Activated CD8-positive, alpha-beta memory T cell treated with anti-CD3 and anti-CD28 coated beads for 1 hour (primary cell): ENCODE data around the gene CIC.

ENCODE experiments used
- DNase-seq, 2 donors: peaks; one replicate each; pipeline ENCODE4 v3.0.0-alpha.2; 2020; ENCODE audit warnings: low read depth in 1 of 2; ENCODE audit errors: extremely low read depth in 1 of 2

Gene CIC

GRCh38 chr19:42286349-42287016 lies 17.4 kb downstream of the CIC start:
- DNase-seq = no peak

DNA sequence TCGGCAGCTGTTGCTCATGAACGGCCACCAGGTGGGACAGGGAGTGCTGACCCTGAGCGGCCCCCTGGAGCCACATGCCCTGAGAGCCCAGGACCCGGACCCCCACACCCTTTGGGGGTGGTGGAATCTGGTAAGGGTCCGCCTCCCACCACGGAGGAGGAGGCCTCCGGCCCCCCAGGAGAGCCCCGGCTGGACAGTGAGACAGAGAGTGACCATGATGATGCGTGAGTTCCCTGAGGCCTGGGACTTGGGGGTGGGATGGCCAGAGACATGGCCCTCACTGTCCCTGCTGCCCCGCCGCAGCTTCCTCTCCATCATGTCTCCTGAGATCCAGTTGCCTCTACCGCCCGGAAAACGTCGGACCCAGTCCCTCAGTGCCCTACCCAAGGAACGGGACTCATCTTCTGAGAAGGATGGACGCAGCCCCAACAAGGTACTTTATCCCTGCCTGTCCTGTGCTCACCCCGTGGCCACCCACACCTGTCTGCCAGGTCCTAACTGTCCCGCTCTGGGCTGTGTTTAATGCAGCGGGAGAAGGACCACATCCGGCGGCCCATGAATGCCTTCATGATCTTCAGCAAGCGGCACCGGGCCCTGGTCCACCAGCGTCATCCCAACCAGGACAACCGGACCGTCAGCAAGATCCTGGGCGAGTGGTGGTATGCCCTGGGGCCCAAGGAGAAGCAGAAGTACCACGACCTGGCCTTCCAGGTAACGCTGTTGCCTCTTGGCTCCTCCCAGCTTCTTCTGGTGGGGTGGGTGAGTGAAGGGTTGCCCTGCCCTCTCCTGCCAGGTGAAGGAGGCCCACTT lies 18.2 kb downstream of the CIC start:
- no peak for DNase-seq

GRCh38 chr19:42287827-42288107 lies 18.7 kb downstream of the CIC start:
- no peak for DNase-seq

DNA sequence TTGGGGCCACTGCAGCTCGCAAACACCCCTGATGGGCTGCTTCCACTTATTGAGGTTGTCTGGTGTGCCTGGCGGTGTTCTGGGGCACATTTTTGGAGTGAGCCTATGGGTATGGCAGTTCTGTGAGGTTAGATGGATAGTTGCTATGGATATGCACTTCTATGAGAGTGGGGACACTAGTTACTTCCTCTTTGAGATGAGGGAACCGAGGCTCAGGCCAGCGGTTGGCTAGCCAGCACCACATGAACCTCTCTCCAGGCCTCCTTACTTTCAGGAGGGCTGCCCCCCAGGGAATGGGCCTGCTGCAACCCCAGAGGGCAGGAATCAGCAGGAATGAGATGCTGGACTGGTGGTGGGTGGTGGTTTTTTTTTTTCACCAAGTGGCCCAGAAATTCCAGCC lies 19.3 kb downstream of the CIC start:
- no peak for DNase-seq

DNA sequence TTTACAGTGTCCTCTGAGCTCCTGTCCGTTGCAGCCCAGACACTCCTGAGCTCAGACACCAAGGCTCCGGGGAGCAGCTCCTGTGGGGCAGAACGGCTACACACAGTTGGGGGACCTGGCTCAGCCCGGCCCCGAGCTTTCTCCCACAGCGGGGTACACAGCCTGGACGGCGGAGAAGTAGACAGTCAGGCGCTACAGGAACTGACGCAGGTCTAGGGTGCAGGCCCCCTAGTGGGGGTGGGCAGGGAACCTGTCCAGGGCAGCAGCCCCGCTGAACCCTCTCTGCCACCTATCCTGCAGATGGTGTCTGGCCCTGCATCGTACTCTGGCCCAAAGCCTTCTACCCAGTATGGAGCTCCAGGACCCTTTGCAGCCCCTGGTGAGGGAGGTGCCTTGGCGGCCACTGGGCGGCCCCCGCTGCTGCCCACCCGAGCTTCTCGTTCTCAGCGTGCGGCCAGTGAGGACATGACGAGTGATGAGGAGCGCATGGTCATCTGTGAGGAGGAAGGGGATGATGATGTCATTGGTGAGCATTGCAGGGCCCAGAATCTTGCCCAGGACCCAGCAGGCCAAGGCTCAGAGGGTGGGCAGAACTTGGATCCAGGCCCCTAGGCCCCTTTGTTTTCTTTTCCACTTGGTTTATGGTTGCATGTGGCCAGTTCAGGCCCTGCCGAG lies 20.0 kb downstream of the CIC start:
- no peak for DNase-seq

DNA sequence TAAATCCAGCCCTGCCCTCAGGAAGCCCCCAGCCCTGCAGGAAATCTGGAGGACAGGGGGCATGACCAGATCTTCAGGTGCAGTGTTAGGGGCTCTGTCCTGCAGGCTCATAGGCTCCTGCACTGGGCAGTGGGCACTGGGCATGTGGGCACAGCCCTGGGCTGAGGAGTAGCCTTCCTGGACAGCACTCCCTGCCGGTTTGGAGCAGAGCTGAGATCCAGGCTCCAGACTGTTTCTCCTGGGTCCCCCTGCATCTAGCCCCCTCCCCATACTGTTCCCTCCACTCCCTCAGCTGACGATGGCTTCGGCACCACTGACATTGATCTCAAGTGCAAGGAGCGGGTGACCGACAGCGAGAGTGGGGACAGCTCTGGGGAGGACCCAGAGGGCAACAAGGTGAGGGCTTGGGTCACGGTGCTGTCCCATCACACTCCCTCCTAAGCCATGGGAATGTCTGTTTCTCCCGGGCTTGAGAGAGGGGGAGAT lies 20.5 kb downstream of the CIC start:
- DNase-seq = no peak

GRCh38 chr19:42290136-42290522 lies 21.1 kb downstream of the CIC start:
- DNase-seq = no peak

GRCh38 chr19:42290523-42291434 lies 21.7 kb downstream of the CIC start:
- peak in 1 of 2 donors; percentile 26 for DNase-seq

- no peak for DNase-seq
These were observed 22.4 kb downstream of the CIC start for GRCh38 chr19:42291435-42291810.

GRCh38 chr19:42292042-42292960 lies 23.2 kb downstream of the CIC start:
- no peak for DNase-seq

GRCh38 chr19:42292963-42293362 lies 23.9 kb downstream of the CIC start:
- no peak for DNase-seq

DNA sequence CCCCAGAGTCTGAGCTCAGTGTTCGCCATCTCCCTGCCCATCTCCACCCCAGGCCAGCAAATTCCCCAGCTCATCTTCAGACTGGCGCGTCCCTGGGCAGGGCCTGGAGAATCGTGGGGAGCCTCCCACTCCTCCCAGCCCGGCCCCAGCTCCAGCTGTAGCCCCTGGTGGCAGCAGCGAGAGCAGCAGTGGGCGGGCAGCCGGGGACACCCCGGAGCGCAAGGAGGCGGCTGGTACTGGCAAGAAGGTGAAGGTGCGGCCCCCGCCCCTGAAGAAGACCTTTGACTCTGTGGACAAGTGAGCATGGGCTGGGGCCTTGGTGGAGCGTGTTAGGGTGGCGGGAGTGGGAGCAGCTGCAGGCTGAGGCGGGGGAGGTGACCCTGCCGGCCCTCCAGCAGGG lies 24.5 kb downstream of the CIC start:
- no peak for DNase-seq

GRCh38 chr19:42293948-42294347 lies 24.9 kb downstream of the CIC start:
- no peak for DNase-seq

- no peak for DNase-seq
These were observed 25.6 kb downstream of the CIC start for GRCh38 chr19:42294471-42295137.

GRCh38 chr19:42295342-42295741 lies 26.3 kb downstream of the CIC start:
- no peak for DNase-seq

GRCh38 chr19:42295831-42296525 lies 26.9 kb downstream of the CIC start:
- DNase-seq = peak; percentile 76 to 87

DNA sequence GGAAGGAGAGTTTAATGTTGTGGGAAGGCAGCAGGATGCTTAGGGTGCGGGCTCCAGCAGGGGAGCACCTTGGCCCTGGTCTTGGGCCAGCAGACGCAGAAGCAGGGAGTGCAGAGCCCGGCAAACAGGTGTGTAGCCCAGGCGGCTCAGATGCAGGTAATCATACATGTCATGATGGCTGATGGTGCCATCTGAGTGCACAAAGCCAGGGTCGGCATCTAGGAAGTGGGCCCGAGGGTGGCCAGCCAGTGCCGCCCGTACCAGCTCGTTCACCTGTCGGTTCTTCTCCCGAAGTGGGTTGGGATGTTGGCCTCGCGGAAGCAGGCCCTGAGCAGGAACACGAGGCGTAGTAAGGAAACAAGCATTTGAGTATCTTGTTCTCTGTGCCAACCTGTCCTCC lies 28.0 kb downstream of the CIC start:
- no peak for DNase-seq

DNA sequence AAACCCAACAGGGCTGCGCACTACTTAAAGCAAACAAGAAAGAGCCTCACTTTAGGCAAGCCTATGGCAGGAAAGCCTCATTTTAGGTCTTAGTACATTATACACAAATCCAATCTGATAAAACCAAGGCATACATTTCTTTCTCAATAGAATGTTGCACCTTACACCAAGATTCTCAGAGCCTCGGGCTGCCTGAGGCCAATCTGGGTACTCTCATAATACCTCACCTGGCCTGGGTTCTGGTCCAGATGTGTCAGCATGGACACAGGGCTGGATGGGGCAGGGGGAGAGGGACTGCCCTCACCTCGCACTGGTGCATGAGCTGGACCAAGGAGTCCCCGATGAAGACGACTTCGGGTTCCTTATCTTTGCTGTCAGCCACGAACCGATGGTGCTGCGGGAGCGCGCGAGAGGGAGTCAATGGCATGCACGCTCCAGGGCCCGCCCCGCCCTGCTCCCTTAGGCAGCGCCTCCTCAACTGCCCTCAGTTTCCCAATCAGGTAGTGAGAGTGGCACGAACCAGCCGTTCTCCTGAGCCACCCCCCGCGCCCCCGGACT lies 32.7 kb downstream of the CIC start, which contains the start of gene PRR19:
Gene PRR19, plus strand, starts transcription at position 487 of the 558 bp plus-strand sequence. CDS start 7,453 bp downstream, outside the sequence.
- no peak for DNase-seq
